Chondrocyte (in vitro differentiated cells): Measurements from ENCODE around the gene TNFRSF4. TPM values are rescaled to one million over a fixed set of nuclear protein-coding genes. Genes with fewer than 3 reads are reported as not detected.
A peak's percentile ranks its signal among the peaks of the same experiment; 100 is the strongest.
"Not testable (repeated sequence)": the region's sequence is repeated elsewhere in the genome, so short reads cannot be mapped to it uniquely, and the experiment has no call there.

Source experiments
- DNase-seq: peaks from one replicate; pipeline ENCODE4 v3.0.0; 2021; ENCODE audit warnings: mixed read lengths, low spot score
- H3K27ac Mint-ChIP-seq: one replicate; pipeline ENCODE4 v1.8.0; 2021; ENCODE audit warnings: mild to moderate bottlenecking, moderate library complexity, mixed read lengths; ENCODE audit not compliant: unreplicated experiment
- H3K27me3 Mint-ChIP-seq: 2 replicates; pipeline ENCODE4 v1.8.0; 2021; ENCODE audit warnings: low read depth, mixed read lengths
- H3K36me3 Mint-ChIP-seq: 2 replicates; pipeline ENCODE4 v1.8.0; 2021; ENCODE audit warnings: low read depth, mixed read lengths
- H3K4me1 Mint-ChIP-seq: 2 replicates; pipeline ENCODE4 v1.8.0; 2021; ENCODE audit warnings: low read depth, mild to moderate bottlenecking, mixed read lengths
- H3K4me3 Mint-ChIP-seq: one replicate; pipeline ENCODE4 v1.8.0; 2021; ENCODE audit warnings: mild to moderate bottlenecking, moderate library complexity, mixed read lengths; ENCODE audit not compliant: unreplicated experiment
- H3K9me3 Mint-ChIP-seq: 2 replicates; pipeline ENCODE4 v1.8.0; 2021; ENCODE audit warnings: low read depth, mixed read lengths
- CTCF ChIP-seq: fragments of 200-600 bp; sonication (generic); IDR thresholded peaks from 2 replicates; pipeline ENCODE4 v1.5.0; 2021; ENCODE audit warnings: antibody characterized with exemption, mild to moderate bottlenecking, moderate library complexity
- total RNA-seq: library from RNA; stranded (reverse); gene quantifications from 3 replicates; pipeline ENCODE4 v1.2.1, GENCODE V29; 2021

The TNFRSF4 gene
- total RNA-seq, 1 donor from 2014 or later = not detected

- no peak for DNase-seq
- H3K4me1 Mint-ChIP-seq = no peaks in the 10 kb centered on the region
- H3K4me3 Mint-ChIP-seq = no peak overlapping the region
- no peak overlapping the region for H3K27ac Mint-ChIP-seq
- H3K27me3 Mint-ChIP-seq = no peaks in the 10 kb centered on the region
- peaks cover 4% of the 10 kb centered on the region for H3K36me3 Mint-ChIP-seq
- TF ChIP-seq CTCF = no peak
- peaks cover 14% of the 10 kb centered on the region for H3K9me3 Mint-ChIP-seq
Observed at GRCh38 chr1:1197188-1197500, 16.8 kb downstream of the TNFRSF4 start.

- Mint-ChIP-seq H3K4me1 (no peaks in the 10 kb centered on the region), H3K27me3 (no peaks in the 10 kb centered on the region), H3K4me3 (no peak overlapping the region), H3K36me3 (peaks cover 9% of the 10 kb centered on the region), H3K27ac (no peak overlapping the region), H3K9me3 (peaks cover 20% of the 10 kb centered on the region)
- TF ChIP-seq CTCF = no peak
- DNase-seq = peak; percentile 73
Observed at GRCh38 chr1:1196431-1197187, 17.3 kb downstream of the TNFRSF4 start.

- H3K4me1 Mint-ChIP-seq, H3K27me3 Mint-ChIP-seq, H3K27ac Mint-ChIP-seq, H3K36me3 Mint-ChIP-seq, H3K4me3 Mint-ChIP-seq: not testable (repeated sequence)
- H3K9me3 Mint-ChIP-seq = peaks cover 22% of the 10 kb centered on the region
- peak; percentile 39 for DNase-seq
Observed at GRCh38 chr1:1195726-1196125, 18.2 kb downstream of the TNFRSF4 start.

- Mint-ChIP-seq H3K27ac (no peak overlapping the region), H3K36me3 (peaks cover 9% of the 10 kb centered on the region), H3K4me1 (no peaks in the 10 kb centered on the region), H3K9me3 (peaks cover 22% of the 10 kb centered on the region), H3K27me3 (no peaks in the 10 kb centered on the region), H3K4me3 (no peak overlapping the region)
- DNase-seq = no peak
- TF ChIP-seq CTCF = no peak
Observed at GRCh38 chr1:1194723-1195122, 19.2 kb downstream of the TNFRSF4 start.

DNA sequence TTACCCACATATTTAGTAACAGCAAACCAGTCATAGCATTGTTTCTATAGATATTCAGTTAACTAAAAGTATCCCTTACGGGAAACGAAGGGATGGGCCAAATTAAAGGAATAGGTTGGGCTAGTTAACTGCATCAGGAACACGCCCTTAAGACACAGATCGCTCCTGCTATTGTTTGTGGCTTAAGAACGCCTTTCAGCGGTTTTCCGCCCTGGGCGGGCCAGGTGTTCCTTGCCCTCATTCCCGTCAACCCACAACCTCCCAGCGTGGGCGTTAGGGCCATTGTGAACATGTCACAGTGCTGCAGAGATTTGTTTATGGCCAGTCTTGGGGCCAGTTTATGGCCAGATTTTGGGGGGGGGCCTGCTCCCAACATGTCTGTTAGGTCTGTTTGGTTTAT lies 22.2 kb downstream of the TNFRSF4 start:
- H3K27me3 Mint-ChIP-seq = no peaks in the 10 kb centered on the region
- peaks cover 22% of the 10 kb centered on the region for H3K9me3 Mint-ChIP-seq
- H3K4me3 Mint-ChIP-seq = no peak overlapping the region
- no peak overlapping the region for H3K27ac Mint-ChIP-seq
- no peaks in the 10 kb centered on the region for H3K4me1 Mint-ChIP-seq
- H3K36me3 Mint-ChIP-seq = peaks cover 9% of the 10 kb centered on the region
- no peak for TF ChIP-seq CTCF
- DNase-seq = peak; percentile 46

- TF ChIP-seq CTCF = no peak
- Mint-ChIP-seq H3K27me3 (peaks cover 3% of the 10 kb centered on the region), H3K27ac (no peak overlapping the region), H3K4me1 (no peaks in the 10 kb centered on the region), H3K9me3 (peaks cover 9% of the 10 kb centered on the region), H3K4me3 (no peak overlapping the region), H3K36me3 (peaks cover 5% of the 10 kb centered on the region)
- DNase-seq = no peak
Observed at GRCh38 chr1:1189111-1189510, 24.8 kb downstream of the TNFRSF4 start.
